GM06990 (cell line): ENCODE results near the gene PSMG3.

Experiments used
- DNase-seq: peaks from one replicate; pipeline ENCODE4 v3.0.0-alpha.2; 2011; ENCODE audit not compliant: insufficient read length; ENCODE audit errors: extremely low read depth
- H3K27me3 ChIP-seq: replicated peaks from 2 replicates; pipeline ENCODE4 v1.6.0; 2011; ENCODE audit warnings: low read length; ENCODE audit not compliant: control insufficient read depth, insufficient read depth
- H3K36me3 ChIP-seq: 2 replicates; pipeline ENCODE4 v1.5.1; 2011; ENCODE audit warnings: low read length; ENCODE audit not compliant: control insufficient read depth, insufficient read depth
- H3K4me3 ChIP-seq: replicated peaks from 2 replicates; pipeline ENCODE4 v1.5.1; 2011; ENCODE audit warnings: low read depth, mild to moderate bottlenecking, control low read depth, low read length
- TF ChIP-seq, protein P1 (sequence below): IDR thresholded peaks from 2 replicates; pipeline ENCODE4 v1.5.1; 2011; ENCODE audit warnings: low read length, control low read depth, mild to moderate bottlenecking, inconsistent platforms; ENCODE audit not compliant: insufficient read depth, poor library complexity, severe bottlenecking

Gene PSMG3

DNA sequence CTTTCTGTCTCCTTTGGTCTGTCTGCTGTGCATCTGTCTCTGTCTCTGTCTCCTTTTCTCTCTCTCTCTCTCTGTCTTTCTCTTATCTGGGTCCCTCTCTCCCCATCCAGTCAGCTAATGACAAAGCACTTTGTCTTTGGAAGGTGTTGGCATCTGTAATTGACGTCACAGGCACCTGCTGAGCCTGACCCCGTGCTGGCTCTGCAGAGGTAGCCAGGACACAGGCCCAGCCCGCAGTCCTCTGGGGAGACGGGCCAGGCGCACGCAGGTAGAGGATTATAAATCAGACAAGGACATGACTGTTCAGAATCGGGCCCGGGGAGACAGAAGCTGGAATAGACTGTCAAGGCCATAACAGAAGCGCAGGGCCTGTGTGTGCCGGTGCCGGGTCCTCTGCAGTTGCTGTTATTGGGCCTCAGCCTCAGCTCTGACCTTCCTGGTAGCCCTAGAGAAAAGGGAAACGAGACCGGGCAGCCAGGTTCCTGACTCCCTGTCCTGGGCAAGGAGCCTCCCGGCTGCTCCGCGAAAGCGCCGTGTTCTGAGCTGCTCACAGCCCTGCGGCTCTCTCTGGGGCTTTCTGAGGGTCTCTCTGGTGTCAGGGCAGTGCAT lies 10.7 kb upstream of the PSMG3 start:
- TF ChIP-seq, protein P1, sequence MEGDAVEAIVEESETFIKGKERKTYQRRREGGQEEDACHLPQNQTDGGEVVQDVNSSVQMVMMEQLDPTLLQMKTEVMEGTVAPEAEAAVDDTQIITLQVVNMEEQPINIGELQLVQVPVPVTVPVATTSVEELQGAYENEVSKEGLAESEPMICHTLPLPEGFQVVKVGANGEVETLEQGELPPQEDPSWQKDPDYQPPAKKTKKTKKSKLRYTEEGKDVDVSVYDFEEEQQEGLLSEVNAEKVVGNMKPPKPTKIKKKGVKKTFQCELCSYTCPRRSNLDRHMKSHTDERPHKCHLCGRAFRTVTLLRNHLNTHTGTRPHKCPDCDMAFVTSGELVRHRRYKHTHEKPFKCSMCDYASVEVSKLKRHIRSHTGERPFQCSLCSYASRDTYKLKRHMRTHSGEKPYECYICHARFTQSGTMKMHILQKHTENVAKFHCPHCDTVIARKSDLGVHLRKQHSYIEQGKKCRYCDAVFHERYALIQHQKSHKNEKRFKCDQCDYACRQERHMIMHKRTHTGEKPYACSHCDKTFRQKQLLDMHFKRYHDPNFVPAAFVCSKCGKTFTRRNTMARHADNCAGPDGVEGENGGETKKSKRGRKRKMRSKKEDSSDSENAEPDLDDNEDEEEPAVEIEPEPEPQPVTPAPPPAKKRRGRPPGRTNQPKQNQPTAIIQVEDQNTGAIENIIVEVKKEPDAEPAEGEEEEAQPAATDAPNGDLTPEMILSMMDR = no peak
- Histone ChIP-seq H3K4me3 (no peak overlapping the region), H3K36me3 (no peaks in the 10 kb centered on the region), H3K27me3 (no peaks in the 10 kb centered on the region)
- no peak for DNase-seq

DNA sequence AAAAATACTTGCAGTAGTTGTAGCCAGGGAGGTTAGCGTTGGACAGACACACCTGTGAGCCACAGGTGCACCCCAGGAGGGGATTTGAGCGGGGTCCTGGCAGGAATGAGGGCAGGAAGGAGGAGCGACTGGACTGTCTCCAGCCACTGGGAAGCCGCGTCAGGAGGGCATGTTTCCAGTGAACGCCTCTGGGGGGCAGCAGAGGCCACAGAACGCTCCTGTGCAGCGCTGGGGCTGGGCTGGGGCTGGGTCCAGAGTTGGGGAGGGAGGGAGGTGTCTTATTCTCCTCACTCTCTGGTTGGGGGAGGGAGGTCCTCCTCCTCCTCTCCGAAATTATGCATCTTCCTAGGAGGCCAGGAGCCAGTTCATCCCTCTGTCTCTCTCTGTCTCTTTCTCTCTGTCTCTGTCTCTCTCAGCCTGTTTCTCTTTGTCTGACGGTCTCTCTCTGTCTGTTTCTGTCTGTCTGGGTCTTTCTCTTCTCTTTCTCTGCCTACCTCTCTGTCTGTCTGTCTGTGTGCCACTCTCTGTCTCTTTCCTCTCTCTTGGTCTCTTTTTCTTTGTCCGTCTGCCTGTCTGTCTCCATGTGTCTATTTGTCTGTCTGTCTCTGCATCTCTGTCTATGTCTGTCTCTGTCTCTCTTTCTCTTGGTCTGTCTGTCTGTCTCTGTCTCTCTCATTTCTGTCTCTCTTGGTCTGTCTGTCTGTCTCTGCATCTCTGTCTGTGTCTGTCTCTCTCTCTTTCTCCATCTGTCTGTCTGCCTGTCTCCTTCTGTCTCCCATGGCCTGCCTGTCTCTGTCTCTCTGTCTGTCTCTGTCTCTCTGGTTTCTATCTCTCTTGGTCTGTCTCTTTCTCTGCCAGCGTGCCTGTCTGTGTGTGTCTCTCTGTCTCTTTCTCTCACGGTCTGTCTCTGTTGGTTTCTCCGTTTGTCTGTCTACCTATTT lies 9.9 kb upstream of the PSMG3 start:
- TF ChIP-seq, protein P1 = peak; percentile 91
- DNase-seq = peak; percentile 39

DNA sequence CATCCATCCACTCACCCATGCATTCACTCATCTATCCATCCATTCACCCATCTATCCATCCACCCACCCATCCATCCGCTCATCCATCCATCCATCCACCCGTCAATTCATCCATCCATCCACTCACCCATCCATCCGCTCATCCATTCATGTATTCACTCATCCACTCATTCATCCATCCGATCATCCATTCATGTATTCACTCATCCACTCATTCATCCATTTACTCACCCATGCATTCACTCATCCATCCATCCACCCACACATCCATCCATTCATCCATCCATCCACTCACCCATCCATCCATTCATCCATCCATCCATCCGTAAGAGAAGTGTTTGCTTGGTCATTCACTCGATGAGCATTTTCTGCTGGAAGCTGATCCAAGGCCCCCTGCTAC lies 8.7 kb upstream of the PSMG3 start:
- DNase-seq = no peak
- H3K4me3 ChIP-seq = no peak overlapping the region
- no peaks in the 10 kb centered on the region for H3K27me3 ChIP-seq
- no peaks in the 10 kb centered on the region for H3K36me3 ChIP-seq
- TF ChIP-seq, protein P1 = no peak

More for the DNA sequence above, 9.9 kb upstream of the PSMG3 start:
- H3K4me3 ChIP-seq = no peak overlapping the region
- H3K36me3 ChIP-seq = no peaks in the 10 kb centered on the region
- H3K27me3 ChIP-seq = no peaks in the 10 kb centered on the region

DNA sequence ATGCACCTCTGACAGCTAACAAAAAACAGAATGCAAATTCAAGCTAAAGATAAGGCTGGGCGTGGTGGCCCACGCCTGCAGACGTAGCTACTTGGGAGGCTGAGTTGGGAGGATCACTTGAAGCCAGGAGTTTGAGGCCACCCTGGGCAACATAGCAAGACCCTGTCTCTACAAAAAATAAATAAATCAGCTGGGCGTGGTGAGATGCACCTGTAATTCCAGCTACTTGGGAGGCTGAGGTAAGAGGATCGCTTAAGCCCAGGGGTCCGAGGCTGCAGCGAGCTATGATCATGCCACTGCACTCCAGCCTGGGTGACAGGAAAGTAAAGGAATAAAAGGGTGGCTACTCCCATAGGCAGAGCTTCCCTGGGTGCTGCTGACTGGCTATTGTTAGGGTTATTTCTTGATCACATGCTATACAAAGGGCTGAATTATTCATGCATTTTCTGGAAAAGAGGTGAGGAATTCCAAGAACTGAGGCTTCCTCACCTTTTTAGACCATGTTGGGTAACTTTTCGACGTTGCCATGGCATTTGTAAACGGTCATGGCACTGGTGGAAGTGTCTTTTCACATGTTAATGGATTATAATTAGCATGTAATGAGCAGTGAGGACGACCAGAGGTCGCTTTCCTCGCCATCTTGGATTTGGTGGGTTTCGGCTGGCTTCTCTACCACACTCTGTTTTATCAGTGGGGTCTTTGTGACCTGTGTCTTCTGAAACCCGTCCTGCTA lies 6.9 kb upstream of the PSMG3 start:
- TF ChIP-seq, protein P1 = no peak
- Histone ChIP-seq H3K4me3 (no peak overlapping the region), H3K36me3 (no peaks in the 10 kb centered on the region), H3K27me3 (no peaks in the 10 kb centered on the region)
- no peak for DNase-seq

DNA sequence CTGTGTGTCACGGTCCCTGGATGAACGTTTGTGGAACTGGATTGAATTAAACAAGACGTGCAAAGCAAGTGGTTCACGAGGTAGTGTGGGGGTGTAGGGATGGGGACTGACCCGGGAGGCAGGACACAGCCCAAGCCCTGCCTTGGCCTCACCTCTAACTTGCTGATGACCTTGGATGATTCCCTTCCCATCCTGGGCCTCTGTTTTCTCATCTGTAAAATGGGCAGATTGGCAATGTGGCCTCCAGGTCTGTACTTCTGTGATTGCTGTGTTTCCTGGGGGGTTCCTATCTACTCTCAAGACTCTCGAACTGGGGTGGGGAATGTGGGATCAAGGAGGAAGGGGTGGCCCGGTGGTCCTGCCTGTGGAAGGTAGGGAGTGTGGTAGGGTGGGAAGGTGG lies 6.0 kb upstream of the PSMG3 start:
- H3K36me3 ChIP-seq = no peaks in the 10 kb centered on the region
- no peaks in the 10 kb centered on the region for H3K27me3 ChIP-seq
- TF ChIP-seq, protein P1 = no peak
- DNase-seq = no peak
- H3K4me3 ChIP-seq = no peak overlapping the region
